Pancreas (tissue), 10 donors: ENCODE data around the gene ZNF407. TPM values are rescaled to one million over a fixed set of nuclear protein-coding genes. Genes with fewer than 3 reads are reported as not detected.

Source experiments
- ATAC-seq, 4 donors: fragments of 200-7000 bp; cut with Tn5 transposase; one replicate each; pipeline versions ENCODE4 v1.8.0 to v1.9.1; 2020; ENCODE audit warnings: mild to moderate bottlenecking in 4 of 4, moderate library complexity in 4 of 4
- DNase-seq, 6 donors: peaks; one replicate each; pipeline ENCODE4 v3.0.0-alpha.2; 2020
- FAIRE-seq: peaks from 2 replicates; lab custom pipeline; 2012; peaks lifted over from hg19 to GRCh38; lab: Jason Lieb, UNC
- H3K27ac ChIP-seq, 4 donors: fragments of 200-600 bp; sonication (generic); 1 replicate in 3 of 4; 2 replicates in 1 of 4; pipeline versions ENCODE4 v1.5.0 to v1.8.0; 2020
- H3K27me3 ChIP-seq, 4 donors: fragments of 200-600 bp; one replicate each; pipeline ENCODE4 v1.8.0; 2021
- H3K36me3 ChIP-seq, 3 donors: fragments of 200-600 bp; sonication (generic) in 1 of 3; one replicate each; pipeline versions ENCODE4 v1.5.0 to v1.8.0; 2020 to 2021
- H3K4me1 ChIP-seq, 3 donors: fragments of 200-600 bp; one replicate each; pipeline ENCODE4 v1.8.0; 2021
- H3K4me3 ChIP-seq, 4 donors: fragments of 200-600 bp; sonication (generic) in 2 of 4; one replicate each; pipeline versions ENCODE4 v1.5.0 to v1.8.0; 2020 to 2021
- H3K9me3 ChIP-seq, 4 donors: fragments of 200-600 bp; one replicate each; pipeline ENCODE4 v1.8.0; 2021
- WGBS, 2 donors: extraction: QIAGEN DNeasy Blood & Tissue Kit; methylation state at CpG; one replicate each; pipeline ENCODE4 v1.1.7; 2013; 5-methylcytosine and 5-hydroxymethylcytosine counted together
- intact Hi-C, 3 donors: fragments of 100-400 bp; cut with DNase I; formaldehyde crosslinking; loops; one replicate each; pipeline versions ENCODE4 v1.11.1 to v1.14.2; 2022
- polyA plus RNA-seq, 2 donors: library from polyadenylated mRNA; stranded (reverse); fragments of 200-250 nt; gene quantifications; one replicate each; pipeline ENCODE4 v1.2.3, GENCODE V29; 2013
- total RNA-seq, 6 donors: library from RNA; stranded (reverse); fragmentation: NEBNext Ultra II Directional in 4 of 6; extraction: Animal tissue kit (Norgen Biotek cat#: 25700) in 4 of 6; gene quantifications; one replicate each; pipeline versions ENCODE4 v1.2.1 to v1.2.4, GENCODE V29; 2021 to 2023
- TF ChIP-seq, protein P1 (sequence below), 4 donors: fragments of 200-600 bp; sonication (generic) in 3 of 4; IDR thresholded peaks; one replicate each; pipeline versions ENCODE4 v1.5.0 to v1.8.0; 2021; ENCODE audit warnings: antibody characterized with exemption in 4 of 4
- donor health status: healthy with polysubstance abuse.
- donor health status: DM: no; HTN: no; CAD: no; lungs with moderate emphysema.
- donor health status: DM: no; HTN: no; CAD: no.
- donor health status: control.
- donor health status: control.
- donor health status: Bipolar disorder and iron deficiency.
- donor health status: DM: yes; HTN: yes; CAD: no.
- donor health status: DM: no; HTN: no; CAD: no.
- donor health status: DM: no; HTN: no; CAD: no.
- donor health status: DM: yes; HTN: yes; CAD: no.

ZNF407 gene
- total and polyA plus RNA-seq, 8 donors, result 2.7 to 10.0 (median 4.9) TPM

DNA sequence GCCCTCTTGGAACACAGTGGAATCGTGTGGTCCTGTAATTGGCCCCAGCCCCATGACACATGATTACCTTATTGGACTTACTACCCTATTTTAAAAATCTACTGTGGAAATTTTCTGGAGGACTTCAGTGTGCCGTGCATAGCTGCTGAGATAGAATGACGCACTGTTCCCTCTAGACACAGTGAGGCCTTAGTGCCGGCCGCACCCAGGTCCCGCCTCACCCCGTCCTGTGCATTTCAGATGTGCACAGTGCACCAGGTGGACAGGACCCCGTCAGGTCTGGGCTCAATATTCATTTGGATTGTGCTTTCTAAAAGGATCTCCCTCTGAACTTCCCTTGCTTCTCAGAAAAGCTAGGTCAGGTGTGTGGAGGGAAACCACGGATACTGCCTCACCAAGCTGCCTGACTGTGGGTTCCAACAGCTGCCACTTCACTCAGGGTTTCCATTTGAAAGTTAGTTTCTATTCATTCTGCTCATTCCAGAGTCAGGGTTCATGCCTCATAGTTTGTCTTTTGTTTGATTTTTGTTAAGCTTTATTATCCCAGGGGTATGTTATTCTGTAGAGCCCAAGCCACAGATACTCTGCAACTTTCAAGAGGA is 455.5 kb downstream of the ZNF407 start:
- H3K27ac ChIP-seq, result no peak overlapping the region
- intact Hi-C loops, result no loop called here
- no peak for ATAC-seq
- DNase-seq, result no peak
- no peak for FAIRE-seq
- no peaks in the 10 kb centered on the region for H3K27me3 ChIP-seq
- 97% methylated on average over 9 of the region's 9 CpGs for WGBS, 2 donors
- TF ChIP-seq, protein P1, sequence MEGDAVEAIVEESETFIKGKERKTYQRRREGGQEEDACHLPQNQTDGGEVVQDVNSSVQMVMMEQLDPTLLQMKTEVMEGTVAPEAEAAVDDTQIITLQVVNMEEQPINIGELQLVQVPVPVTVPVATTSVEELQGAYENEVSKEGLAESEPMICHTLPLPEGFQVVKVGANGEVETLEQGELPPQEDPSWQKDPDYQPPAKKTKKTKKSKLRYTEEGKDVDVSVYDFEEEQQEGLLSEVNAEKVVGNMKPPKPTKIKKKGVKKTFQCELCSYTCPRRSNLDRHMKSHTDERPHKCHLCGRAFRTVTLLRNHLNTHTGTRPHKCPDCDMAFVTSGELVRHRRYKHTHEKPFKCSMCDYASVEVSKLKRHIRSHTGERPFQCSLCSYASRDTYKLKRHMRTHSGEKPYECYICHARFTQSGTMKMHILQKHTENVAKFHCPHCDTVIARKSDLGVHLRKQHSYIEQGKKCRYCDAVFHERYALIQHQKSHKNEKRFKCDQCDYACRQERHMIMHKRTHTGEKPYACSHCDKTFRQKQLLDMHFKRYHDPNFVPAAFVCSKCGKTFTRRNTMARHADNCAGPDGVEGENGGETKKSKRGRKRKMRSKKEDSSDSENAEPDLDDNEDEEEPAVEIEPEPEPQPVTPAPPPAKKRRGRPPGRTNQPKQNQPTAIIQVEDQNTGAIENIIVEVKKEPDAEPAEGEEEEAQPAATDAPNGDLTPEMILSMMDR (IDR thresholded peaks at IDR 0.05), result no peak
- no peaks in the 10 kb centered on the region for H3K4me1 ChIP-seq
- H3K36me3 ChIP-seq, result no peaks in the 10 kb centered on the region
- no peaks in the 10 kb centered on the region for H3K9me3 ChIP-seq
- H3K4me3 ChIP-seq, result no peak overlapping the region

DNA sequence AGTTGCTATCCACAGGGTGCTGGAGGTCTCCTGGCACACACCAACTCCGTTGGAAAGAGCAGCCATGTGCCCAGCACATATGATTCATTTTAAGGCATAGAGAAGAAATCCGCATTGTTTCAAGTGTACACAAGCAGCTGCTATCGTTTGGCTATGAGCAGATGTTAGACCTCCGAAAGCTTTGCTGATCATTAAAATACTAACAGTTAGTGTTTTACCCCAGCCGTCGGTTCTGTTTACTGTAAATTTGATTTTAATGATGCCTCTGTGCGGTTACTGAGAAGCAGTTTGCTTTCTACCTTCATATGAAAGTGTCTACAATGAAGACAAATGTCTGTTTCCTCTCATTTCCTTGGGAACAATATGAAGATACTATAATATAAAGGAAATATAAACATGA is 456.4 kb downstream of the ZNF407 start:
- intact Hi-C loops, result no loop called here
- no peak overlapping the region for H3K4me3 ChIP-seq
- TF ChIP-seq, protein P1 (IDR thresholded peaks at IDR 0.05), result no peak
- no peak overlapping the region for H3K27ac ChIP-seq
- H3K4me1 ChIP-seq, result no peaks in the 10 kb centered on the region
- DNase-seq, result no peak
- no peaks in the 10 kb centered on the region for H3K36me3 ChIP-seq
- no peaks in the 10 kb centered on the region for H3K9me3 ChIP-seq
- WGBS, 2 donors, result 79% methylated on average over 7 of the region's 7 CpGs
- H3K27me3 ChIP-seq, result no peaks in the 10 kb centered on the region
- no peak for ATAC-seq
- FAIRE-seq, result no peak

DNA sequence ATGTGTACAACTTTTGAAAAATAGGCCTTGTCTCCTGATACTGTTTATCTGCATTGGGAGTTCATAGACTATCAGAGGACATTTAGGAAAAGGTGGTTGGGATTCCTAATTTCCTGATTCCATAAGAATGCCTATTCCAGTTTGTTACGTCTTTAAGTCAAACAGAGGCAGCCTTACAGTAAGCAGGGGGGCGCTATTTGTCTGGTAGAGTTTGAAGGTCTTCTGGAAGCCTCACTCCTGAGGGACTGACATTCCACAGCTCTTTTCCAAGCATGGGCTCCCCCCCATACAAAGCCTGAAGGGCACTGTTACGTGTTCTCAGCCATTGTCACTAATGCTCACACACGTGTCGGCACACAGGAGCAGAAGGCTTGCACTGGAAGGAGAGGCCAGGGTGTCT is 456.9 kb downstream of the ZNF407 start:
- FAIRE-seq, result no peak
- 91 to 94% methylated on average over 5 of the region's 5 CpGs for WGBS, 2 donors
- no peaks in the 10 kb centered on the region for H3K9me3 ChIP-seq

DNA sequence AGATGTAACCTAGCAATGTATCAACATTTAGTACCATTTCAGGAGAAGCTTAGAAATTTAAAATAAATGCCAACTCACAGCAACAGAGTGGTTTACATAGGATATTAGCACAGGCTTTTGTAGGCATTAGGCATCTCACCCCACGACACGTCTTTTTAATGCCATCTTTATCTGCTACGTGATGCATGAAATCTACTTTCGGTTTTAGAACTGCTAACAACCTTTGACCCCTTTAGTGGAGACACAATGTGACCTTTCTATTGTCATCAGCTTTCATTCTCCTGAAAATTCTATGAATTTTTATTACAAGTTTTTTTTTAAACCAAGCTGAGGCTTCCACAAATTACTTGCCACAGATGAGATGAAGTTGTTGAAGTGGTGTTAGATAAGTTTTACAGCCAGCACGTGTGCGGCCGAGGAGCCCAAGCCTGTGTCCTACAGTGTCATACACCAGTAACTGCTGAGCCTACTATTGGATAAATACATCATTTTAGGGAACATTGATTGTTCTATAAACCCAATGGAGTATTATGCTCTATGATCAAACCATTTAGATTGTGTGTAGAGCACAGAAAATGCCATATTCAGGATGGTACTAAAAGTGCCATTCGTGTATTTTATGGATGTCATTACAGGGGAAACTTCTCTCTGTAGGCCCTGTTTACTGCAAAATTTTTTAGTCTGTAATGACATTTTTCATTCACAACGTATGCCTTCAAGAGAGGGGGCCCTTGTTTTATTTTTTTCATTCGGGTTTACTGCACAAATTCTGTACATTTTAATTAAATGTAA is 459.7 kb downstream of the ZNF407 start:
- TF ChIP-seq, protein P1 (IDR thresholded peaks at IDR 0.05), result no peak
- Histone ChIP-seq H3K27me3 (no peaks in the 10 kb centered on the region), H3K4me1 (no peaks in the 10 kb centered on the region), H3K27ac (no peak overlapping the region), H3K9me3 (no peaks in the 10 kb centered on the region), H3K36me3 (no peaks in the 10 kb centered on the region), H3K4me3 (no peak overlapping the region)
- DNase-seq, result no peak
- intact Hi-C loops, result no loop called here
- WGBS, 2 donors, result 87 to 95% methylated on average over 10 of the region's 10 CpGs
- ATAC-seq, result no peak
- FAIRE-seq, result no peak

More for the DNA sequence above, 456.9 kb downstream of the ZNF407 start:
- H3K27me3 ChIP-seq, result no peaks in the 10 kb centered on the region
- H3K27ac ChIP-seq, result no peak overlapping the region
- ATAC-seq (no peak), DNase-seq (no peak)
- H3K36me3 ChIP-seq, result no peaks in the 10 kb centered on the region
- intact Hi-C loops, result no loop called here
- no peak overlapping the region for H3K4me3 ChIP-seq
- no peaks in the 10 kb centered on the region for H3K4me1 ChIP-seq
- TF ChIP-seq, protein P1 (IDR thresholded peaks at IDR 0.05), result no peak

DNA sequence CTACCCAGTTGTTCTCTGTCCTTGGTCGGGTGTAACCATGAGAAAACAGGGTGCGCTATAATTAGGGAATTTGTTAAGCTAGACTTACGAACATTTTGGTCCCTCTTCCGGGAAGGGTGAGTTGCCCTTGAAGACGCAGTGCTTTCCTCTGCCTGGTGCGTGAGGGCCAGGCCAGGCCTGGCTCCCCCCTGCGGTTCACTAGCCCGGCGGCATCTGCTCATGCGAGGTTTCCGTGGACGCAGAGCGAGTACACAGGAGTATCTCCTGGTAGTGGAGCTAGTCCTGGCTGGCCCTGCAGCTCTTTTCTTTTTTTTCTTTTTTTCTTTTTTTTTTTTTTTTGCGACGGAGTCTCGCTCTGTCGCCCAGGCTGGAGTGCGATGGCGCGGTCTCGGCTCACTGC is 462.5 kb downstream of the ZNF407 start:
- DNase-seq, result no peak
- H3K9me3 ChIP-seq, result no peaks in the 10 kb centered on the region
- H3K27ac ChIP-seq, result no peak overlapping the region
- no peak for FAIRE-seq
- intact Hi-C loops, result no loop called here
- H3K4me1 ChIP-seq, result no peaks in the 10 kb centered on the region
- WGBS, 2 donors, result 97 to 98% methylated on average over 13 to 21 of the region's 21 CpGs
- H3K4me3 ChIP-seq, result no peak overlapping the region
- H3K27me3 ChIP-seq, result no peaks in the 10 kb centered on the region
- no peak for ATAC-seq
- peaks cover 0 to 7% (median 0%) of the 10 kb centered on the region in 3 donors for H3K36me3 ChIP-seq
- TF ChIP-seq, protein P1 (IDR thresholded peaks at IDR 0.05), result no peak
